ENCODE data around the gene ANGPT4.
A peak's percentile ranks its signal among the peaks of the same experiment; 100 is the strongest.
"Not testable (repeated sequence)": the region's sequence is repeated elsewhere in the genome, so short reads cannot be mapped to it uniquely, and the experiment has no call there.

ANGPT4 gene

DNA sequence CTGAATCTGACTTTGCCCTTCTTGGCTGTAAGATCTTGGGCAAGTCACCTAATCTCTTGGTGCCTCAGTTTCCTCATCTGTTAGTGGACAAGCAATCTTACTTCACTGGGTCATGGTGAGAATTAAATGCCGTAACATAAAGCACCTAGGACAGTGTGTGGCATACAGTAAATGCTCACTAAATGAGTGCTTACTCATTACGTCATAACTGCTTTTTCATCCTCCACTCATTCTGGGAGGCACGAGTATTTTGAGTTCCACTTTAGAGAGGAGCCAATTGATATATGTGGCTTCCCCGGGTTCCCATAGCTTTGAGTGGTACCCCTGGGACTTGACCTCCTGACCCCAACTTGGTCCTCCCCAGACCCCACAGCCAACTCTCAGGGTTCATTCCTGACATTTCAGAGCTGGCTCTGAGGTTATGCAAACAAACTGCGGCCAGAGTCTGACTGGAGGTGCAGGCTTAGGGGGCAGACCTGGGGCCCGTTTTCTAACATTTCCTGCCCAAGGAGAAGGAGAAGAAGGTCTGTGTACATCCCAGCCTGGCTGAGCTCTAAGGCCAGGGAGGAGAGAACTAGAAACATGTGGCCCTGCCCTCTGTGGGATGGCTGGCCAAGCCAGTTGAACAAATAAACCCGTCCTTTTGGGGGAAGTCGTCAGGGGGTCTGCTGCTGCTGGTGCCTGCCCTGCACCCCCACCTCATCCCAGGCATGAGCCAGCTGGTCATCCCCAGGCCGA, 5.8 kb downstream of the ANGPT4 start:
- DNase-seq (ENCODE audit: insufficient read length, low spot score) (no peak), FAIRE-seq (no peak)

- DNase-seq (ENCODE audit: insufficient read length, low spot score) (no peak), FAIRE-seq (no peak)
Observed at GRCh38 chr20:909641-910040, 6.5 kb downstream of the ANGPT4 start.

DNA sequence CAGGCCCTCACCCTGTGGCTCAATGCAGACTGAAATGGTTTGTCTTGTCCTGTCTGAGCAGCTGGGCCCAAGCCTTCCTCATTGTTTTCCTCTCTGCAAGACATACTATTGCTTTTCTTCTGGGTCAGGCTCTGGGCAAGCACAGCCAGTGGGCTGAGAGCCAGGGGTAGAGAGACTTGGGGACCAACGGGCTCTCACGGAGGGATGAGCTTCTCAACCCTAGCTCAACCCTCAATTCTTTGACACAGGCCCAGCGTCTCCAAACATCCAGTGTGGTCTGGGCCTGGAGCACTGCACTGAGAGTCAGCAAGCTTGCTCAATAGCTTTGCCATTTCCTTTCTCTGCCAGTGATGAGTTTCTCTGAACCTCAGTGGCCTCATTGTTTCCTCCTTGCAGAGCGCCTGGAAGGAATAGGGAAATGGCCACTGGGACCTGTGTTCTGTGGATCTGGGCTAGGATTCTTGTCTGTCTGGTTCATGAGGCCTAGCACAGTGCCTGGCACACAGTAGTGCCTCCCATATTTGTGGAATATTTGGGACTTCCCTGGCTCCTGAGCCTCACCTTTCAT, 9.3 kb downstream of the ANGPT4 start:
- FAIRE-seq (no peak), DNase-seq (ENCODE audit: insufficient read length, low spot score) (no peak)

DNA sequence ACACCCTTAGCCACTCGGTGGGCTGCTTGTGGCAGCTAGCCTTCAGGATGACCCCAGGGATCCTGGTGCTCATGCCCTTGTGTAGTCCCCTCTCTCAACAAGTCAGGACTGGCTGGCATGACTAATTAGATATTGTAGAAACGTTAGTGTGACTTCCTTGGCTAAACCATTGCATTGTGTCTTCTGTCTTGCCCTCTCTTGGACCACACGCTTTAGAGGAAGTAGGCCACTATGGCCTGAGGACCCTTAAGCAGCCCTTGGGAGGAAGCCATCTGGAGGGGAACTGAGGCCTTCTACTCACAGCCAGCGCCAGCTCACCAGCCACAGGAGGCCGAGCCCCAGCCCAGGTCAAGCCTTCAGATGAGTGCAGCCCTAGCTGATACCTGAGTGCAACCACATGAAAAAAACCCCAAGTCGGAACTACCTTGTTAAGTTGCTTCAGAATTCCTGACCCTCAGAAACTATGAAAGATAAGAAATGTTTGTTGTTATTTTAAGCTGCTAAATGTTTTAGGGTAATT, 10.1 kb downstream of the ANGPT4 start:
- FAIRE-seq (no peak), DNase-seq (ENCODE audit: insufficient read length, low spot score) (no peak)

- DNase-seq (ENCODE audit: insufficient read length, low spot score) (no peak), FAIRE-seq (no peak)
Observed at GRCh38 chr20:905396-905961, 10.7 kb downstream of the ANGPT4 start.

DNA sequence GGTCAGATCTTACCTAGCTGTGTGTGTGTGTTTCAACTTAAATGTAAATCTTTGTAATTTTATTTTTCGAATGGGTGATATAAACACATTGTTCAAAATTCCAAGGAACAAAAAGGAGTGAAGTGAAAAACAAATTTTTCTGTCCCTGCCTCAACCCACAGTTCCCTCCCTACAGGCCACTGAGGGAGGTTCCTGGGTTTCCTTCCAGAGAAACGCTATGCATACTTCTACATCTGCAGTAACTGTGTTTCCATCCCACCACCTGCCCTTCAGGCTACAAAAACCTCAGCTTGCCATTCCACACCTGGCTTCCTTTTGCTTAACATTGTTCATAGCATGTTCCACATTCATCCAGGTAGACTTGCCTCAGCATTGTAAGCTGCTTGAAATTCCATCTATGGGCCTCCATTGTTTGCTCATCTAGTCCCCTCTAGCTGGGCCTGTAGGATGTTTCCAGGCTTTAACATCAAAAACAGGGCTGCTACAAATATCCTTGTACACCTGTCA, 12.0 kb downstream of the ANGPT4 start:
- DNase-seq (ENCODE audit: insufficient read length, low spot score) (no peak), FAIRE-seq (no peak)

- DNase-seq (ENCODE audit: insufficient read length, low spot score); FAIRE-seq: not testable (repeated sequence)
Observed at GRCh38 chr20:897436-897835, 18.7 kb downstream of the ANGPT4 start.

- FAIRE-seq = no peak
- DNase-seq (ENCODE audit: insufficient read length, low spot score) = no peak
Observed at GRCh38 chr20:896501-897025, 19.6 kb downstream of the ANGPT4 start.

- not testable (repeated sequence) for FAIRE-seq; DNase-seq (ENCODE audit: insufficient read length, low spot score)
Observed at GRCh38 chr20:892371-892770, 23.8 kb downstream of the ANGPT4 start.

DNA sequence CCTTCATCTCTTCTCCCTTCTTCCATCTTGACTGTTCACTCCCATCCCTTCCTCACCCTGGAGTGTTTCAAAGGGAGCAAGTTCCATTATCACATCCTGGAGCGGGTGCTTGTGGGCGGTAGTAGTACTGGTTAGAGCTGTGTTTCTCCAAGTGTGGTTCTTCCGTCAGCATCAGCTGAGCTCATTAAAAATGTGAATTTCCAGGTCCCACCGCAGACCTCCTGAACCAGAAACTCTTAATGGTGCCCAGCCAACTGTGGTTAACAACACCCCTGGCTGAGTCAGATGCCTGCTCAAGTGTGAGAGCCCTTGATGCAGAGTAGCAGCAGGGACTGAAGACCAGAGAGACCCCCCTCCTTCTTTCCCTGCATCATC, 24.4 kb downstream of the ANGPT4 start:
- DNase-seq (ENCODE audit: insufficient read length, low spot score) (no peak), FAIRE-seq (no peak)

GRCh38 chr20:891058-891705, 25.0 kb downstream of the ANGPT4 start:
- DNase-seq (ENCODE audit: insufficient read length, low spot score) (no peak), FAIRE-seq (no peak)

- no peak for FAIRE-seq
- no peak for DNase-seq (ENCODE audit: insufficient read length, low spot score)
Observed at GRCh38 chr20:890666-891057, 25.5 kb downstream of the ANGPT4 start.

DNA sequence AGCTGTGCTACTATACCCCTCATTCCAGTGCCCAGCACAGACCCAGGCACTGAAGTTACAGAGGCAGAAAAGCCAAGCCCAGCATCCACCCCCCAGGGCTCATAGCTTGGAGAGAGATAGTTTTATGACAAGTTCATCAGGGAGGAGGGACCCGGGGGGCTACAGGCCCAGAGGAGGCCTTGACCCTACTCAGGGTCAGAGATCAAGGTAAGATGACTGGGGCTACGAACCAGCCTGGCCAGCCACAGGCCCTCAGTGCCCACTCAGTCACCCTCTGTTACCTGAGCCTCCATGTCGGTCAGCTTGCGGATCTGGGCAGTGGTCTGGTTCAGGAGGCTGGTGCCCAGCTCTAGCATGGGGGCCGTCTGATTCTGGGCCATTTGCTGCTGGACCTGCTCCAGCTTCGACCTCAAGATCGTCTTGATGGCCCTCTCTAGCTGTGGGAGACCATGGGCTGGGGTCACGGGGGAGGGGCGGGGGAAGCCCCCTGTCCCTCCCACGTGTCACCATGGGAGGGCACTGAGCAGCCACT, 26.1 kb downstream of the ANGPT4 start:
- DNase-seq (ENCODE audit: insufficient read length, low spot score) (no peak), FAIRE-seq (no peak)

- FAIRE-seq (peak; percentile 46), DNase-seq (ENCODE audit: insufficient read length, low spot score) (no peak)
Observed at GRCh38 chr20:889106-889505, 27.0 kb downstream of the ANGPT4 start.

DNA sequence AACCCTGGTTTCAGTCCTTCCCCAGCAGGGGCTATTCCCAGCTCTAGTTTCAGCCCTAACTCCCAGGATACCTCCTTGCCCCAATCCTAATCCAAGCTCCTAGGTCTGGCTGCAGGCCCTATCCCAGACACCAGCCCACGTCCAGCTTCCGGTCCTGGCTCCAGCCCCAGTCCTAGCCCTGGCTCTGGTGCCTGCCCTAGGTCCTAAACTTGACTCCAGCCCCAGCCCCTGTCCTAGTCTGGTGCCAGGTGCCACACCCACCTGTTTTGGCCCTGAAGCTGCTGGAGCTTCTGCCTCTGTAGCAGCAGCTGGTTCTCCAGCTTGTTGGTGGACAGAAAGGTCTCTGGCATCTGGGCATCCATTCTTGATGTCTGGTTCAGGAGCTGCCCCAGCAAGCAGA, 28.1 kb downstream of the ANGPT4 start:
- FAIRE-seq (no peak), DNase-seq (ENCODE audit: insufficient read length, low spot score) (no peak)

DNA sequence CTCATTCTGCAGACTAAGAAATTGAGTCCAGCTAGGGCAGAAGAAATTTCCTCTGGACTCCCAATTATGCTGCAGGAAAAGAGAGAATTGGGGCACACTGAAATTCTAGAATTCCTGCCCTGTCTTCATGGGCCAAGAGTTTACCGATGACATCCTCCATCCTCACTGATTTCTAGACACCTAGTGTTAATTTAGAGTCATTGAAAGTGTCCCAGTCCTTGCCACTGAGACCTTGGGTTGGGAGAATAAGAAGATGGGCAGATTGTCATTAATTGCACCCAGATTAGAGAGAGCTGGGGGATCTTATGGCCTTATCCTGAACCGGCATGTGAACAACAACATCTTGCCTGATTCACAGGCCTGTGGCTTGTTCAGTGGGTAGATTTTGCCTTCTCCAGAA, 29.0 kb downstream of the ANGPT4 start:
- no peak for DNase-seq (ENCODE audit: insufficient read length, low spot score)

GRCh38 chr20:884983-885952, 30.9 kb downstream of the ANGPT4 start:
- FAIRE-seq = no peak

More for the DNA sequence above, 29.0 kb downstream of the ANGPT4 start:
- FAIRE-seq = no peak

DNA sequence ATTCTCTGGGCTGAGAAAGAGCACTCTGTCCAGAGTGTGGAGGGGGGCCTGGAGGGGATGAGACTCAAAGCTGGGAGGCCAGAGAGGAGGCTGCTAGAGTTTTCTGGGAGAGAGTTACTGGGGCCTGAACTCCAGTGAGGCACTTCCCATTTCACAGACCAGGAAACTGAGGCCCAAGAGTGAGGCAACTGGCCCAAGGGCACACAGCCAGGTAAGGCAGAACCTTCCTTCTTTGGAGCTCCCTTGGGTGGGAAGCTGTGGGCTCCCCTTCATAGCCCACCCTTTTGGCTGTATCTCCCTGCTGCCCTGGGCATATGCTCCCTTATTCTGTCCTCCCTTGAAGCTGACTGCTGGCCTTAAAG, 34.4 kb downstream of the ANGPT4 start:
- FAIRE-seq (no peak), DNase-seq (ENCODE audit: insufficient read length, low spot score) (no peak)

More at GRCh38 chr20:884983-885952, 30.9 kb downstream of the ANGPT4 start:
- DNase-seq (ENCODE audit: insufficient read length, low spot score) = no peak

- FAIRE-seq = peak; percentile 48
Observed at GRCh38 chr20:881051-881782, 34.9 kb downstream of the ANGPT4 start.

More at GRCh38 chr20:881051-881782, 34.9 kb downstream of the ANGPT4 start:
- DNase-seq (ENCODE audit: insufficient read length, low spot score) = peak; percentile 56
